HG03469 (cell line): Measurements from ENCODE around the gene ASF1A.

Experiments used
- ATAC-seq: cut with Tn5 transposase; IDR thresholded peaks from one replicate; pipeline ENCODE4 v1.9.1; 2021; ENCODE audit warnings: mild to moderate bottlenecking, moderate library complexity, moderate number of reproducible peaks; ENCODE audit not compliant: unreplicated experiment

Gene ASF1A

GRCh38 chr6:118881440-118882313 lies 12.3 kb upstream of the ASF1A start:
- ATAC-seq: peak; percentile 73

DNA sequence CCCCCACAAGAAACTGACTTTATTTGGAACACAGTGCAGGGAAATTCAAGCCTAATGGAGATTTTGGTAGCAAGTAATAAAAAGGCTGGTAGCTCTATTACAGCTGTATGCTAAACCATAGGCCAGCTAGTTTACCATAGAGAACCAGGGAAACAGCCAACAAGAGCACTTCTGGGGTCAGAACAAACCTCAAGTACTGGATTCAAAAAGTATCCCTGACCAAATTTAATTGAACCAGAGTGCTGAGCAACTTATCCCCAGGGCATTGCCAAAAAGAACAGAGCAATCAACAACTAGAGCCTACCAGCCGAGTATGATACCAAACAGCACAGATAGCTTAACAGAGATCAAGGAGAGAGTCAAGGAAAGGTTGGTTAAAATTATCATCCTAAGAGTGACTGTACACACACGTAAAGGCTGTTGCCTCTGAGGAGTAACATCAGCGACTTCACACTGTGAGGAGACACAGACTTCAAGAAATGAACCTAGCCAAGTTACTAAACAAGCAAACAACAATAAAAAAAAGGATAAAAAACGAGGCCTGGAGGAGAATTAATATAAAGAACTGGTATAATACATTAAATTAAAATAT lies 11.5 kb upstream of the ASF1A start:
- ATAC-seq: no peak

GRCh38 chr6:118886641-118887040 lies 7.3 kb upstream of the ASF1A start:
- no peak for ATAC-seq

- ATAC-seq: no peak
Observed at GRCh38 chr6:118889163-118889562, 4.8 kb upstream of the ASF1A start.

- peak; percentile 27 for ATAC-seq
Observed at GRCh38 chr6:118890997-118891790, 2.8 kb upstream of the ASF1A start.

GRCh38 chr6:118892355-118892991 lies 1.5 kb upstream of the ASF1A start:
- no peak for ATAC-seq

DNA sequence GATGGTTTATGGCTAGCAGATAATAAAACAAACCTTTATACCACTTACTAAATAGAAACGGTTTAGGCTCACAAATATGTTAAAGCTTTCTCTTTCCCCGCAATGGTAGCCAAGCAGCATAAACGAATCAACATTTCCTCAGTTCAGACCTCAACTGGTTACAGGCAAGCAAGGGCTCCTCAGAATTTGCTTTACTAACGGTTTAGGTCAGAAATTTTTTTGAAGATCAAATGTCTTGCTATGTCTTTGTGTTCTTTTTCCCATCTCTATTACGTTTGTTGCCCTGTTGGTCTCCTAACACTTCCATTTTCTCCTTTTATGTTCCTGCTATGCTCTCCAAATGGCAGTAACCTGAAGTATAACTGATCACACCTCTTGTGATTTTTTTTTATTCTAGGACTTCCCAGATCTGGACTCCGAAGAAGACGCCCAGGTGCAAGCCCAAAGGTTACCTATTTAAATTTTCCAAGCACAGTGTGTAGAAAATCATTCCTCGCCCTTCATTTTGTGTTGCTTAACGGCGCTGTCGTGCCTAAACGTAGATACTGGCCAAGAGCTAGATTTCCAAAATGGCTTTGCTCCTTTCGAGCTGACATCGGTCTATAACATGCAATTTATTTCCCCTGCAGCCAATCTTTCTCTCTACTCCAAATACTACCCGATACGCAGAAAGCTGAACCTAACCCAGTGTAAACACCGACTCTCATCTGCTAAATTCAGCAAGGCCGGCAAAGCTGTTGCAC lies 717 bp upstream of the ASF1A start:
- no peak for ATAC-seq

GRCh38 chr6:118894425-118895260 lies 691 bp downstream of the ASF1A start:
- ATAC-seq: peak; percentile 29

DNA sequence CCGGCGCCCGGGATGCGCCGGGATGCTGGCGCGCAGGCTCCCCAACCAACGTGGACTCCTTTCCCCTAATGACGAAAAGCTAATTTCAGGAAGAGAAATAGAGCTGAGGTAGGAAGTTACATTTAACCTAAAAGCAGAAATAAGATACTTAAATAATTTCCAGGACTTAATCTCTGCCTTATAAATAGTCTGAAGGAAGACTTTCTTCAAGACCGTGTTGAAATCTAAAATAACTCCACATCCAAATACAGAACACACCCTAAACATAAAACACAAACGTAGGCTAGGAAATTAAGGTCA lies 1.3 kb downstream of the ASF1A start:
- no peak for ATAC-seq

- ATAC-seq: no peak
Observed at GRCh38 chr6:118895859-118896258, 1.9 kb downstream of the ASF1A start.

GRCh38 chr6:118896339-118897136 lies 2.6 kb downstream of the ASF1A start:
- peak; percentile 21 for ATAC-seq

DNA sequence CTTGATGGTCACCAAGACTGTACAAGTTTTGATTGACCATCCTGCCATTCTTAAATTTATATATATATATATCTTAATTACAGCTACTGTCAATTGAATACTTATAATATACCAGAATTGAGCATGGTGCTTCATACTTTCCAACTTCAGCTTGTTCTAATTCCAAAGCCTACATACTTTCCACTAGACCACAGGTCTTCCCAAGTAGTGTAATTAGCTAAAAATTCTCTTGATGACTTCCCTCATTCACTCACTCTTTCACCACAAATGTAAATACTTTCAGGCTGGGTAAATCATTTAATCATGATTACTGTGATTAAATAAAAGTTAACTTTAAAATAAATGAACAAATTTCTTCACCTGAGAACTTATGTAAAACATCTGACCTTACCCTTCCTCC lies 3.4 kb downstream of the ASF1A start:
- no peak for ATAC-seq

GRCh38 chr6:118899948-118900347 lies 6.0 kb downstream of the ASF1A start:
- no peak for ATAC-seq

DNA sequence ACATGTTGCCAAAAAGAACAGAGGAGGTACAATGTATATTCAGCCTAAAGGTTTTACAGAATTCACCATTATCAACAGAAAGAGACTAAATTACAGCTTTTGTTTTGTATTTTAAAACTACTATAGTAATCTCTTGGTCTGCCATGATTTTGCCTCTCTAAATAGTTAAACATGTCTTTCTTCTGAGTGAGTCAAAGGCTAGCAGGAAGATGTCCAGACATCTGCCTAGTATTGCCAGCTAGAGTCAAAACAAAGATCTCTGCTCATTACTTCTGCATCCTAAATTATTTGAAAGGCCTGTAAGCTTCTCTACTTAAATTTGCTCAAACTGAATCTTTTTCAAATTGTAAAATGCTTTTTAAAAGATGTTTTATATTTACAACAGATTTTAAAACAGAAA lies 8.8 kb downstream of the ASF1A start:
- ATAC-seq: no peak

GRCh38 chr6:118903138-118903537 lies 9.2 kb downstream of the ASF1A start:
- no peak for ATAC-seq

DNA sequence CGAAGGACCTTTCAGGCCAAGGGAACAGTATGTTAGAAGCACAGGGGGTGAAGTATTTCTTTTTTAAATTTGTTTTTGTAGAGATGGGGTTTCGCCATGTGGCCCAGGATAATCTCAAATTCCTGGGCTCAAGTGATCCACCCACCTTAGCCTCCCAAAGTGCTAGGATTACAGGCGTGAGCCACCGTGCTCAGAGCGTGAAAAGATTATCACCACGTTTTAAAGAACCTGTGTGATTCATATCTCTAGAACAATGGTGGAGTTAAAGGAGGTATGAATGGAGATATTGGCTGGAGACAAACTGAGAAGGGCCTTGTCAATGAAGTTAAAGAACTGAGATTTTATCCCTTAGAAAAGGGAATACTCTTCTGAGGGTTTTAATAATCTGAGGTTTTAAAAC lies 9.7 kb downstream of the ASF1A start:
- no peak for ATAC-seq

- no peak for ATAC-seq
Observed at GRCh38 chr6:118905084-118905483, 11.1 kb downstream of the ASF1A start.

- no peak for ATAC-seq
Observed at GRCh38 chr6:118905851-118906250, 11.9 kb downstream of the ASF1A start.

- ATAC-seq: no peak
Observed at GRCh38 chr6:118908441-118908840, 14.5 kb downstream of the ASF1A start.
